SK-N-SH (cell line): ENCODE results near the gene MYLK. TPM values are rescaled to one million over a fixed set of nuclear protein-coding genes. Genes with fewer than 3 reads are reported as not detected.
"Not testable (repeated sequence)": the region's sequence is repeated elsewhere in the genome, so short reads cannot be mapped to it uniquely, and the experiment has no call there.

Experiments used
- CTCF ChIA-PET: fragments of 300-600, 350-600 bp; formaldehyde crosslinking; extraction: SDS; loops from one replicate; lab custom pipeline; 2021; lab: Yijun Ruan, JAX
- POLR2A ChIA-PET: fragments of 350-600 bp; sonication (Branson Sonifier 250); formaldehyde crosslinking; extraction: SDS; loops from one replicate; lab custom pipeline; 2020; ENCODE audit warnings: antibody characterized with exemption, inconsistent platforms; lab: Yijun Ruan, JAX
- DNase-seq: peaks from one replicate; pipeline ENCODE4 v3.0.0; 2012
- H2AFZ ChIP-seq: fragments of 200-600 bp; sonication (generic); 2 replicates; pipeline ENCODE4 v1.8.1; 2016; ENCODE audit warnings: antibody characterized with exemption, mild to moderate bottlenecking, low read depth
- H3F3A ChIP-seq: fragments of 200-600 bp; sonication (generic); replicated peaks from 2 replicates; pipeline ENCODE3; 2016; ENCODE audit warnings: antibody characterized with exemption, mild to moderate bottlenecking; ENCODE audit not compliant: insufficient read depth
- H3K27ac ChIP-seq, 2 experiments: fragments of 200-500 bp in 1 of 2; fragments of 200-600 bp in 1 of 2; sonication (Bioruptor generic) in 1 of 2; sonication (generic), shearing (Covaris generic) in 1 of 2; 2 replicates each; pipeline versions ENCODE4 v1.5.1 to v1.6.1; 2014 to 2016; ENCODE audit warnings: low read depth in 2 of 2, inconsistent platforms in 1 of 2, low read length in 1 of 2, mild to moderate bottlenecking in 1 of 2, mixed read lengths in 1 of 2
- H3K27me3 ChIP-seq: fragments of 200-600 bp; sonication (generic), shearing (Covaris generic); 2 replicates; pipeline ENCODE4 v1.6.1; 2016; ENCODE audit warnings: mixed run types; ENCODE audit not compliant: insufficient read depth
- H3K36me3 ChIP-seq, 2 experiments: fragments of 200-500 bp in 1 of 2; fragments of 200-600 bp in 1 of 2; sonication (Bioruptor generic) in 1 of 2; sonication (generic) in 1 of 2; replicated peaks in 1 of 2; 2 replicates each; pipeline versions ENCODE3 to v1.5.1; 2014 to 2016; ENCODE audit warnings: low read length in 1 of 2, mild to moderate bottlenecking in 1 of 2; ENCODE audit not compliant: insufficient read depth in 2 of 2, control insufficient read depth in 1 of 2
- H3K4me1 ChIP-seq, 2 experiments: fragments of 200-500 bp in 1 of 2; fragments of 200-600 bp in 1 of 2; sonication (Bioruptor generic) in 1 of 2; sonication (generic), shearing (Covaris generic) in 1 of 2; 2 replicates each; pipeline versions ENCODE4 v1.5.1 to v1.6.1; 2014 to 2016; ENCODE audit warnings: low read depth in 1 of 2, low read length in 1 of 2, mixed run types in 1 of 2; ENCODE audit not compliant: insufficient read depth in 2 of 2, control insufficient read depth in 1 of 2
- H3K4me2 ChIP-seq: fragments of 200-600 bp; sonication (generic), shearing (Covaris generic); 2 replicates; pipeline ENCODE4 v1.6.1; 2017; ENCODE audit warnings: mixed run types
- H3K4me3 ChIP-seq, 2 experiments: fragments of 200-500 bp in 1 of 2; fragments of 200-600 bp in 1 of 2; sonication (Bioruptor generic) in 1 of 2; sonication (generic), shearing (Covaris generic) in 1 of 2; 2 replicates each; pipeline versions ENCODE4 v1.5.1 to v1.8.1; 2014 to 2016; ENCODE audit warnings: low read depth in 2 of 2, inconsistent platforms in 1 of 2, low read length in 1 of 2, mild to moderate bottlenecking in 1 of 2, mixed read lengths in 1 of 2, moderate library complexity in 1 of 2
- H3K79me2 ChIP-seq: fragments of 200-600 bp; sonication (generic); 2 replicates; pipeline ENCODE4 v1.8.1; 2017; ENCODE audit warnings: mild to moderate bottlenecking; ENCODE audit not compliant: insufficient read depth
- H3K9ac ChIP-seq: fragments of 200-600 bp; sonication (generic); 2 replicates; pipeline ENCODE4 v1.6.1; 2017; ENCODE audit warnings: mixed run types
- H3K9me2 ChIP-seq: fragments of 200-600 bp; sonication (generic); 2 replicates; pipeline ENCODE4 v1.6.1; 2017; ENCODE audit warnings: mixed run types
- H3K9me3 ChIP-seq: fragments of 200-600 bp; sonication (generic); 2 replicates; pipeline ENCODE4 v1.6.1; 2017; ENCODE audit warnings: mixed run types, mild to moderate bottlenecking, moderate library complexity
- H4K20me1 ChIP-seq: fragments of 200-600 bp; sonication (generic); 2 replicates; pipeline ENCODE4 v1.6.1; 2017; ENCODE audit warnings: mild to moderate bottlenecking, mixed run types; ENCODE audit not compliant: insufficient read depth
- EP300 ChIP-seq, 2 experiments: IDR thresholded peaks; 2 replicates each; pipeline versions ENCODE4 v1.4.0 to v1.6.1; 2012; ENCODE audit warnings: borderline replicate concordance in 1 of 2, low read depth in 1 of 2, low read length in 1 of 2
- FOSL2 ChIP-seq: IDR thresholded peaks from 2 replicates; pipeline ENCODE4 v1.4.0; 2012; ENCODE audit warnings: low read depth, mild to moderate bottlenecking, moderate library complexity, borderline replicate concordance
- FOXM1 ChIP-seq: IDR thresholded peaks from 2 replicates; pipeline ENCODE4 v1.4.0; 2012; ENCODE audit warnings: low read depth, mild to moderate bottlenecking
- GABPA ChIP-seq: IDR thresholded peaks from 2 replicates; pipeline ENCODE4 v1.4.0; 2012; ENCODE audit warnings: low read depth, mild to moderate bottlenecking
- JUND ChIP-seq: IDR thresholded peaks from 2 replicates; pipeline ENCODE4 v1.4.0; 2012
- MXI1 ChIP-seq: IDR thresholded peaks from 2 replicates; pipeline ENCODE4 v1.6.1; 2012; ENCODE audit warnings: mild to moderate bottlenecking, low read depth, low read length, improper control_type of control experiment
- NFIC ChIP-seq: IDR thresholded peaks from 2 replicates; pipeline ENCODE4 v1.4.0; 2012; ENCODE audit warnings: borderline replicate concordance
- PBX3 ChIP-seq: IDR thresholded peaks from 2 replicates; pipeline ENCODE4; 2012
- POLR2AphosphoS5 ChIP-seq: IDR thresholded peaks from 2 replicates; pipeline ENCODE4 v1.6.1; 2012; ENCODE audit warnings: low read depth, low read length
- RFX5 ChIP-seq: IDR thresholded peaks from 2 replicates; pipeline ENCODE4 v1.6.1; 2012; ENCODE audit warnings: mild to moderate bottlenecking, improper control_type of control experiment, low read length
- SMC3 ChIP-seq: IDR thresholded peaks from 2 replicates; pipeline ENCODE4 v1.6.1; 2012; ENCODE audit warnings: low read depth, low read length, improper control_type of control experiment
- TCF12 ChIP-seq: IDR thresholded peaks from 2 replicates; pipeline ENCODE4 v1.4.0; 2012
- WGBS: methylation state at CpG from one replicate; pipeline ENCODE4 v1.1.6; 2017; ENCODE audit warnings: low lambda C conversion rate; 5-methylcytosine and 5-hydroxymethylcytosine counted together
- polyA plus RNA-seq, 3 experiments: library from polyadenylated mRNA; depleted of rRNA; stranded (reverse); fragments of >200 nt; gene quantifications; 2 replicates each; pipeline ENCODE4 v1.2.3, GENCODE V29; 2012
- TF ChIP-seq, protein P1 (sequence below): IDR thresholded peaks from 2 replicates; pipeline ENCODE4 v1.6.1; 2012; ENCODE audit warnings: mild to moderate bottlenecking, low read depth, low read length, moderate library complexity
- TF ChIP-seq, protein P2 (sequence below): fragments of 200-600 bp; sonication (generic); IDR thresholded peaks from 2 replicates; pipeline ENCODE4 v1.6.1; 2017; ENCODE audit warnings: antibody characterized with exemption, mild to moderate bottlenecking, moderate library complexity

MYLK gene
- polyA plus RNA-seq, 1 of the 3 experiments (the other 2 are of a cell fraction), result 272 TPM

GRCh38 chr3:123605789-123606234, 278.3 kb downstream of the MYLK start:
- H4K20me1 ChIP-seq, result no peaks in the 10 kb centered on the region; the same call in 1 of the 2 replicates
- peaks cover 5% of the 10 kb centered on the region; the same call in 1 of the 2 replicates for H3K79me2 ChIP-seq
- peak overlapping the region in 1 of 2 experiments; percentile 71; a peak in 3 of 4 replicates for H3K27ac ChIP-seq
- DNase-seq, result no peak
- WGBS, result 78% methylated on average over 5 of the region's 5 CpGs
- TF ChIP-seq POLR2AphosphoS5 (peak; percentile 37), FOSL2 (peak; percentile 53; the same call in 1 of the 2 replicates), JUND (peak; percentile 29), NFIC (no peak), RFX5 (no peak)
- TF ChIP-seq, protein P1, sequence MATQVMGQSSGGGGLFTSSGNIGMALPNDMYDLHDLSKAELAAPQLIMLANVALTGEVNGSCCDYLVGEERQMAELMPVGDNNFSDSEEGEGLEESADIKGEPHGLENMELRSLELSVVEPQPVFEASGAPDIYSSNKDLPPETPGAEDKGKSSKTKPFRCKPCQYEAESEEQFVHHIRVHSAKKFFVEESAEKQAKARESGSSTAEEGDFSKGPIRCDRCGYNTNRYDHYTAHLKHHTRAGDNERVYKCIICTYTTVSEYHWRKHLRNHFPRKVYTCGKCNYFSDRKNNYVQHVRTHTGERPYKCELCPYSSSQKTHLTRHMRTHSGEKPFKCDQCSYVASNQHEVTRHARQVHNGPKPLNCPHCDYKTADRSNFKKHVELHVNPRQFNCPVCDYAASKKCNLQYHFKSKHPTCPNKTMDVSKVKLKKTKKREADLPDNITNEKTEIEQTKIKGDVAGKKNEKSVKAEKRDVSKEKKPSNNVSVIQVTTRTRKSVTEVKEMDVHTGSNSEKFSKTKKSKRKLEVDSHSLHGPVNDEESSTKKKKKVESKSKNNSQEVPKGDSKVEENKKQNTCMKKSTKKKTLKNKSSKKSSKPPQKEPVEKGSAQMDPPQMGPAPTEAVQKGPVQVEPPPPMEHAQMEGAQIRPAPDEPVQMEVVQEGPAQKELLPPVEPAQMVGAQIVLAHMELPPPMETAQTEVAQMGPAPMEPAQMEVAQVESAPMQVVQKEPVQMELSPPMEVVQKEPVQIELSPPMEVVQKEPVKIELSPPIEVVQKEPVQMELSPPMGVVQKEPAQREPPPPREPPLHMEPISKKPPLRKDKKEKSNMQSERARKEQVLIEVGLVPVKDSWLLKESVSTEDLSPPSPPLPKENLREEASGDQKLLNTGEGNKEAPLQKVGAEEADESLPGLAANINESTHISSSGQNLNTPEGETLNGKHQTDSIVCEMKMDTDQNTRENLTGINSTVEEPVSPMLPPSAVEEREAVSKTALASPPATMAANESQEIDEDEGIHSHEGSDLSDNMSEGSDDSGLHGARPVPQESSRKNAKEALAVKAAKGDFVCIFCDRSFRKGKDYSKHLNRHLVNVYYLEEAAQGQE, result no peak
- H3K4me1 ChIP-seq, result peaks cover 0 to 33% of the 10 kb centered on the region in 2 experiments; a peak in 3 of 4 replicates
- H3K36me3 ChIP-seq, result peaks cover 17 to 18% of the 10 kb centered on the region in 2 experiments
- ChIA-PET POLR2A (no interaction called here), CTCF (interaction anchor here (1.3 kb wide), 1 partner anchor 47 kb away, joined by 3 read pairs; no protein-coding TSS in a partner anchor)
- H2AFZ ChIP-seq, result no peak overlapping the region
- H3K4me3 ChIP-seq, result no peak overlapping the region
- H3K9ac ChIP-seq, result no peak overlapping the region
- no peaks in the 10 kb centered on the region for H3K27me3 ChIP-seq
- H3K9me3 ChIP-seq, result no peaks in the 10 kb centered on the region
- H3K9me2 ChIP-seq, result no peaks in the 10 kb centered on the region
- peak overlapping the region; percentile 55; the same call in 1 of the 2 replicates for H3K4me2 ChIP-seq
- H3F3A ChIP-seq, result peaks cover 40% of the 10 kb centered on the region

DNA sequence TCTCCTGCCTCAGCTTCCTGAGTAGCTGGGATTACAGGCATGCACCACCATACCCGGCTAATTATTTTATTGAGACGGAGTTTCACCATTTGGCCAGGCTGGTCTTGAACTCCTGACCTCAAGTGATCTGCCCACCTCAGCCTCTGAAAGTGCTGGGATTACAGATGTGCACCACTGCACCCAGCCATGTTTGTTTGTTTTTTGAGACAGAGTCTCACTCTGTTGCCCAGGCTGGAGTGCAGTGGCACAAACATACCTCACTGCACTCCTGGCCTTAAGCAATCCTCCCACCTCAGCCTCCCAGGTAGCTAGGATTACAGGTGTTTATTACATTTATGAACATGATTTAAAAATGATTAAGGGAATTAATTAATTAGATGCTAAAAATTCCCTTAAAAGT, 281.0 kb downstream of the MYLK start:
- H3K27ac ChIP-seq, result peak overlapping the region in 1 of 2 experiments; percentile 53; a peak in 1 of 4 replicates
- H3K36me3 ChIP-seq, H3K27me3 ChIP-seq, H3K9me2 ChIP-seq, H4K20me1 ChIP-seq, H2AFZ ChIP-seq, H3K4me2 ChIP-seq, DNase-seq, H3K9ac ChIP-seq, H3K4me3 ChIP-seq, H3K79me2 ChIP-seq, POLR2A ChIA-PET, H3K9me3 ChIP-seq: not testable (repeated sequence)
- CTCF ChIA-PET, result interaction anchor here (0.6 to 1.2 kb wide), 3 partner anchors 10 to 98 kb away, joined by 3 read pairs; no protein-coding TSS in a partner anchor
- 91% methylated on average over 2 of the region's 2 CpGs for WGBS
- peaks cover 39% of the 10 kb centered on the region for H3F3A ChIP-seq
- peaks cover 0 to 33% of the 10 kb centered on the region in 2 experiments; a peak in 2 of 4 replicates for H3K4me1 ChIP-seq

DNA sequence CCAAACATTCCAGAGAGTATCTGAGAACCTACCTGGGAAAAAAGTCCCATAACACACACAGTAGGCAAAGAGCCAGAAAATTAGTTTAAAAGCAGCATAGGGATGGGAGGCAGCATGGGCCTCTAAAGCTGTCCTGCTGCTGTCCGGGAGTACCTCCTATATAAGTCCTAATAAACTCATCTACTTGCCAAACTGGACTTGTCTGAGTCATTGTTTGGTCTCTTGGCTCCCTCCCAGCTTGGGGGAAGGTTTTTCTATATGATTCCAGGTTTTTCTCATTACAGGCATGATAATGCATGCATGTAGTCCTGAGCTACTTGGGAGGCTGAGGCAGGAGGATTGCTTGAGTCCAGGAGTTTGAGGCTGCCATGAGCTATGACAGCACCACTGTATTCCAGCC, 281.8 kb downstream of the MYLK start:
- H4K20me1 ChIP-seq, result no peaks in the 10 kb centered on the region; the same call in 1 of the 2 replicates
- peaks cover 0 to 33% of the 10 kb centered on the region in 2 experiments; a peak in 2 of 4 replicates for H3K4me1 ChIP-seq
- peak overlapping the region in 1 of 2 experiments; percentile 53; a peak in 1 of 4 replicates for H3K27ac ChIP-seq
- CTCF ChIA-PET, result interaction anchor here (0.8 to 1.2 kb wide), 5 partner anchors 12 to 99 kb away, joined by 3 to 4 read pairs (median 3); no protein-coding TSS in a partner anchor
- WGBS, result 8% methylated on average over 1 of the region's 1 CpG
- no peak overlapping the region for H2AFZ ChIP-seq
- no peaks in the 10 kb centered on the region for H3K9me2 ChIP-seq
- no peaks in the 10 kb centered on the region for H3K27me3 ChIP-seq
- no peaks in the 10 kb centered on the region for H3K79me2 ChIP-seq
- no peak overlapping the region for H3K9ac ChIP-seq
- H3F3A ChIP-seq, result peaks cover 39% of the 10 kb centered on the region
- no peaks in the 10 kb centered on the region for H3K9me3 ChIP-seq
- no peak overlapping the region for H3K4me3 ChIP-seq
- POLR2A ChIA-PET, result no interaction called here
- DNase-seq, result no peak
- H3K36me3 ChIP-seq, result peaks cover 0 to 5% of the 10 kb centered on the region in 2 experiments
- no peak overlapping the region for H3K4me2 ChIP-seq
- TF ChIP-seq EP300 (IDR thresholded peaks at IDR 0.05; ENCODE audit: borderline replicate concordance in 1 of 2, low read depth in 1 of 2, low read length in 1 of 2) (0 out of 4 replicates have a peak, but pooled peaks of 1 of the 2 experiments have one; percentile 47), PBX3 (peak; percentile 49; the same call in 1 of the 2 replicates), FOXM1 (no peak), FOSL2 (peak; percentile 87), TCF12 (peak; percentile 91), POLR2AphosphoS5 (peak; percentile 79), SMC3 (no peak), GABPA (no peak), MXI1 (no peak), NFIC (peak; percentile 96)
- TF ChIP-seq, protein P2, sequence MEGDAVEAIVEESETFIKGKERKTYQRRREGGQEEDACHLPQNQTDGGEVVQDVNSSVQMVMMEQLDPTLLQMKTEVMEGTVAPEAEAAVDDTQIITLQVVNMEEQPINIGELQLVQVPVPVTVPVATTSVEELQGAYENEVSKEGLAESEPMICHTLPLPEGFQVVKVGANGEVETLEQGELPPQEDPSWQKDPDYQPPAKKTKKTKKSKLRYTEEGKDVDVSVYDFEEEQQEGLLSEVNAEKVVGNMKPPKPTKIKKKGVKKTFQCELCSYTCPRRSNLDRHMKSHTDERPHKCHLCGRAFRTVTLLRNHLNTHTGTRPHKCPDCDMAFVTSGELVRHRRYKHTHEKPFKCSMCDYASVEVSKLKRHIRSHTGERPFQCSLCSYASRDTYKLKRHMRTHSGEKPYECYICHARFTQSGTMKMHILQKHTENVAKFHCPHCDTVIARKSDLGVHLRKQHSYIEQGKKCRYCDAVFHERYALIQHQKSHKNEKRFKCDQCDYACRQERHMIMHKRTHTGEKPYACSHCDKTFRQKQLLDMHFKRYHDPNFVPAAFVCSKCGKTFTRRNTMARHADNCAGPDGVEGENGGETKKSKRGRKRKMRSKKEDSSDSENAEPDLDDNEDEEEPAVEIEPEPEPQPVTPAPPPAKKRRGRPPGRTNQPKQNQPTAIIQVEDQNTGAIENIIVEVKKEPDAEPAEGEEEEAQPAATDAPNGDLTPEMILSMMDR, result no peak
